NB4 (cell line): Measurements from ENCODE around the gene MUCL3.

Experiments used
- MYC ChIP-seq: IDR thresholded peaks from 2 replicates; pipeline ENCODE4 v1.6.1; 2011; ENCODE audit warnings: low read depth, low read length
- POLR2A ChIP-seq: IDR thresholded peaks from 2 replicates; pipeline ENCODE4 v1.6.1; 2011; ENCODE audit warnings: mild to moderate bottlenecking; ENCODE audit not compliant: insufficient read length; ENCODE audit errors: extremely low read depth
- TF ChIP-seq, protein P1 (sequence below): IDR thresholded peaks from one replicate; pipeline ENCODE4 v1.5.1; 2012; ENCODE audit warnings: low read depth, low read length

DNA sequence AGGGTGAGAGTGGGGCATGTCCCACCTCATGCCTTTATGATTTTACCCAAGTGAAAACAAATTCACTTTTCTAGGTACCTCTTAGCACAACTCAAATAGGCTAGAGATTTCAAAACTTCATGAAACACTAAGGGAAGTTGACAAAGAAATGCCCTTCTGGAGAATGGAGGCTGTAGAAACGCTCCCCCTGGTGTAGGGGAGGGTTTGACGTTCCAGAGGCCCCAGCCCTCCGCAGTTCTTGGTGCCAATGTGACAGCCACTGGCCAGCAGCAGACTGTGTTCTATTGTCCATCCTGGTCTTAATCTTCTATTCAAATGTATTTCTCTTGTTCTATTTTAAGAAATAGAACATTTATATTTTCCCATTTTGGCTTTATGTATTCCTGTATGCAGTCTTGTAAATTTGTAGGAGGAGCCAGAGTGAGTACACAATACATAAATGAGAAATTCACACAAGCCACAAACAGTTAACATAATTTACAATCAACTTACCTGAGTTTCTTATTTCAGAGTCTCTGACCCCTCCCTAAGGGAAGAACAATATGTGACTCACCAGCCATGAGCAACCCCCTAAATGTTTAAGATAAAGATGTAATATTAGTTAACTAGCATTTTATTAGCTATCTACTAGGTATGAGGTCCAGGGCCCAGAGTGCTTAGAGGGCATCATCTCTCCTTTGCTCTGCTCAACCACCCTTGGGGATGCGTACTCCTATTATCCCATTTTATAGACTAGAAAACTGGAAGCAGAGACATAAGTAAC lies 33.9 kb downstream of the MUCL3 start:
- TF ChIP-seq, protein P1, sequence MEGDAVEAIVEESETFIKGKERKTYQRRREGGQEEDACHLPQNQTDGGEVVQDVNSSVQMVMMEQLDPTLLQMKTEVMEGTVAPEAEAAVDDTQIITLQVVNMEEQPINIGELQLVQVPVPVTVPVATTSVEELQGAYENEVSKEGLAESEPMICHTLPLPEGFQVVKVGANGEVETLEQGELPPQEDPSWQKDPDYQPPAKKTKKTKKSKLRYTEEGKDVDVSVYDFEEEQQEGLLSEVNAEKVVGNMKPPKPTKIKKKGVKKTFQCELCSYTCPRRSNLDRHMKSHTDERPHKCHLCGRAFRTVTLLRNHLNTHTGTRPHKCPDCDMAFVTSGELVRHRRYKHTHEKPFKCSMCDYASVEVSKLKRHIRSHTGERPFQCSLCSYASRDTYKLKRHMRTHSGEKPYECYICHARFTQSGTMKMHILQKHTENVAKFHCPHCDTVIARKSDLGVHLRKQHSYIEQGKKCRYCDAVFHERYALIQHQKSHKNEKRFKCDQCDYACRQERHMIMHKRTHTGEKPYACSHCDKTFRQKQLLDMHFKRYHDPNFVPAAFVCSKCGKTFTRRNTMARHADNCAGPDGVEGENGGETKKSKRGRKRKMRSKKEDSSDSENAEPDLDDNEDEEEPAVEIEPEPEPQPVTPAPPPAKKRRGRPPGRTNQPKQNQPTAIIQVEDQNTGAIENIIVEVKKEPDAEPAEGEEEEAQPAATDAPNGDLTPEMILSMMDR: no peak
- TF ChIP-seq POLR2A: no peak
- TF ChIP-seq MYC: no peak
